T-helper 22 cell (primary cell): ENCODE measurements around the gene FAM174B.

ENCODE experiments used
- DNase-seq: peaks from one replicate; pipeline ENCODE4 v3.0.0-alpha.2; 2020; ENCODE audit warnings: low read depth

The FAM174B gene

GRCh38 chr15:92600856-92601255 is 54.7 kb downstream of the FAM174B start:
- DNase-seq, result no peak

DNA sequence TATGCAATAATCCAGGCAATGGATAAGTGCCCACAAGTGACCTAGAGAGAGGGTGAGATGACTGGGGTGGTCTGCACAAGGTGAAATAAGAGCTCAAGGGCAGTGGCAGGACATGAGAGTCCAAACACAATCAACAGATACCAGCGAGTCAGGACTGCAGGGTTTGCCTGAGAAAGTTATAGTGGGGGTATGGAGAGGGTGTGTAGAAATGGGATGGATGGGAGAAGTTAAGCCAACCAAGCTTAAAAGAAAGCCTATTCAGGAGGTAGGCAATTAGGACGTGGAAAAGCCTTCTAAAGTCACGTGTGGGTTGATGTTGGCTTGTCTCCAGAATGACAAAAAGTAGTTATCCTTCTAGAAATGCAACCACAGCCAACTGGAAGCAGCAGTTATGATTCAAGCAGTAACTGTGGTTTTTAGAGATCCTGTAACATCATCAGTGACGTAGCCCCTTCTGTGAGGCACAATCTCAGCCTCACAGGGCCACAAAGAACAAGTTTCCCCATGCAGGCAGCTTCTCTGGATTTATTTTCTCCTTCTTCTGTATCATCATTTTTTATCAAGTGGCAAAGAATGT is 56.1 kb downstream of the FAM174B start:
- DNase-seq, result no peak

DNA sequence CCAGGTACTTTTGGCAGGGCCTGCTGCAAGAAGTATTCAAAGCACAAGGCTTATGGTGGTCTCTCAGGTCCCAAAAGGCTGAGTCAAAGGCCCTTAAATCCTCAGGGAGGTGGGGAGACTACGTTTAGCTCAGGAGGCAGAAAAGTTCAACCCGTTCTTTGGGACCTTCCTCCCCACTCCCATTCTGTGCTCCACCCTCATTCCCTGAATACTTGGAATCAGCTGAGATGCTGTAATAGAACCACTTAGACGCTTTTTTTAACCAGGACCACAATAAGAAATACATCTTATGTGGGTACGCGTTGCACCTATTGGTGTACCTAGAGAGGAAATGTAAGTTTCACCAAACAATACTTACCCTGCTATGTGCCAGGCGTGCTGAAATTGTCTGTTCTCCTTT is 58.0 kb downstream of the FAM174B start:
- DNase-seq, result no peak

DNA sequence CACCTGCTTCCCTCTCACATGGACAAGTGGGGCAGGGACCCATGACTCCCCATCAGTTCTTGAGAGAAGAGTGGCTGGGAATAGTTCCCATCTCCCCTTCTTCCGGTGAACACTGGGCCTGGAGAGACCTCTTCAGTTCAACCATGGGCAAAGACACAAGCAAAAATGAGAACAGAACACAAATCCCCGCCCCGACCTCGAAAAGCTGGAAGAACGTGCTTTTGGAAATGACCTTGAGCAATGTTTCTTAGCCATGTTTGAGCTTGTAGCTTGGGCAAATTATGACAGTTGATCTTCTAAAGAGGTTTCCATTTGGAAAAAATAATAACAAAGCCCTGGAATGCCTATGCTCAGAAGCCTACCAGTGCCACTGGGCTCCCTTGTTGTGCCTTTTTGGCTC is 59.0 kb downstream of the FAM174B start:
- no peak for DNase-seq

DNA sequence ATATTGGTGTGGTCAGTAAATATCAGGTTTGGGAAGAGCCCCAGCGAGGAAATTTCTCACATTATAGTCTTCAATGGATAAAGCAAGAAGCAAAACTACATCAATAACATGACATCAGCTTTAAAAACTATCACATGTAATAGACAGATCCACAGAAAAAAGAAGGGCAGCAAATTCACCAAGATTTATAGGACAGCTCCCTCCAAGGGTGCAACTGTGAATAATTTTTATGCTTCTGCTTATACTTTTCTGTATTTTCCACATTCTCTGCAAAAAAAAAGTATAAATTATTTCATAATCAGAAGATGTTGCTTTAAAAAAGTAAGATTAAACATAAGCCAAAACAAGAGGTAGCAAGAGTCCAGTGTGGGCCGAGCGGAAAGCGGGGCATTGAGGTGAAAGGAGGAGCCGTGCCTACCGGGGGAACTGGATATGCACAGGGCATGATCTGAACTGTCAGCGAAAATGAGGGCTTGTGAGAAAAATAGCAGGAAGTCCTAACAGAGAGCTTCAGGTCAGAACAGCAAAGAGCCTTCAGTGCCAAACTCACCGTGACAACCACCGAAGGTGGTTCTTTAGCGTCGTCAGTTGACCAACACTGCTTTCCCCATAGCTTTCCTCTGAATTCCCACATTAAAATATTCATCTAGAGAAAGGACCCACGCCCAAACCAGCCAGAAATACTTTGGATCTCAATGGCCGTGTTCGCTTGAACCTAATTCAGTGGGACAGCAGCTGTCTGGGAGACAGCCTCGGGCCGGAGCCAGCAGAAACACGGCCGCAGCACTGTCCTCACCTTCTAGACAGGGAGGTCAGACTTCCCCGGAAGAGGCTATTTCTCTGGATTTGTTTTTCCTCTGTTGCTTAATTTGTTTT is 59.8 kb downstream of the FAM174B start:
- no peak for DNase-seq

- DNase-seq, result no peak
Measured at GRCh38 chr15:92591275-92591674, 64.3 kb downstream of the FAM174B start.

DNA sequence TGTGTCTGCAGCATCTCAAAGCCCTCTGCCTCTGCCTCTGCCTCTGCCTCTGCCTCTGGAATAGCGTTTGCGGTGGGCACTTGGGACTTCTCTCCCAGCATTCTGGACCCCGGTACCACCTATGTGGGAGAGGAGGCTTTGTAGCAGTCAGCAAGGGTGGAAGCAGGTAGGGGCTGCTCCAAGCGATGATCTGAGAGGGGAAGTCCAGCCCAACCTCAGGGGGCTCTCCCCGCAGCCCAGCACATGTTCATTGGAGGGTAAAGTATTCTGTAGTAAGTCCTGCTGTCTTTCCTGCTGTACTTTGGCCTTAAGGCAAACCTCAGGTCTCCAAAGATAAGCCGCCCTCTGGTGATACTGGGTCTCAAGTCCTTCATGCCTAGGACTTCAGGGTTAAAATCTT is 68.6 kb downstream of the FAM174B start:
- no peak for DNase-seq

- no peak for DNase-seq
Measured at GRCh38 chr15:92586383-92586942, 69.1 kb downstream of the FAM174B start.

- no peak for DNase-seq
Measured at GRCh38 chr15:92584105-92584504, 71.5 kb downstream of the FAM174B start.

DNA sequence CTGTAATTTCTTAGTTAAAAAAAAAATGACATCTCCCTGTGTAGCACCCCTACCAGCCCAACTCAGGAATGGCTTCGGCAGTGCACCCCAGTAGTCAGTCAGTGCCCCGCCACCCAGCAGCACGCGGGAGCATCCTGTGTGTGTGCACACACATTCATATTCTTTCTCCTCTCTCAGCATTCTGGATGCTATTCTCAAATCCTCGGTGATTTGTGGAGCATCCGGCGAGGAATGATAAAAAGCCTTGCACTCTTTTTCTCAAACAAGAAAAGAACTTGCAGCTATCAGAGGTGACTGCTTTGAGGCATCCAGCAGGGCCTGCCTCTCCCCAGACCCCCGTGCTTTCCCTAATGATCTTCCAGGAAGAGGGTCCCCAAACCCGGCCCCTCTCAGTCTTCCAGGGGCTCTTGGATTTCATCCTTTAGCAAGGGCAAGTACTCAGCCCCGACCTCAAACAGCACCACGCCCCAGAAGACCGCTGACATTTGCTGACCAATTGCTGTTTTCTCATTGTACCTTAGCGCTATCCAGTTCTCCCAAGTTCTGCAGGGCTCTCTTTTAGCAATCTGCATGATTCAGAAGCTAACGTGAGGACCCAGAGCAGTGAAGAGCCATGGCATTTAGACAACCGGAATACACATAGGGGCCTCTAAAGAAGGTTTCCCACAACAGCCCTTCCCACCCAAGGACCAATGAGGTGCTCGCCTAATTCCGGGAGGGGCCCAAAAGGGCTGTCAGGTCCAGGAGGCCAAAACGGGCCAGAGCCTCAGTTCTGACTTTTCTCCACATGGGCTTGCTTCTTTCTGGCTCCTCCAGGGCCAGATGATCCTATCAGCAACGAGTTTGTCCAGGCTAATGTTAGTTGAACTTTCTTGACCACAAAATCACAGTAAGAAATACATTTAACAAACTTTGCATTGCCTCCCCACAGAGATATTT is 72.2 kb downstream of the FAM174B start:
- DNase-seq, result no peak

- DNase-seq, result no peak
Measured at GRCh38 chr15:92582206-92582605, 73.4 kb downstream of the FAM174B start.

GRCh38 chr15:92580933-92581445 is 74.6 kb downstream of the FAM174B start:
- DNase-seq, result no peak

- no peak for DNase-seq
Measured at GRCh38 chr15:92580521-92580920, 75.1 kb downstream of the FAM174B start.

- no peak for DNase-seq
Measured at GRCh38 chr15:92579931-92580470, 75.6 kb downstream of the FAM174B start.

GRCh38 chr15:92579486-92579885 is 76.1 kb downstream of the FAM174B start:
- no peak for DNase-seq

DNA sequence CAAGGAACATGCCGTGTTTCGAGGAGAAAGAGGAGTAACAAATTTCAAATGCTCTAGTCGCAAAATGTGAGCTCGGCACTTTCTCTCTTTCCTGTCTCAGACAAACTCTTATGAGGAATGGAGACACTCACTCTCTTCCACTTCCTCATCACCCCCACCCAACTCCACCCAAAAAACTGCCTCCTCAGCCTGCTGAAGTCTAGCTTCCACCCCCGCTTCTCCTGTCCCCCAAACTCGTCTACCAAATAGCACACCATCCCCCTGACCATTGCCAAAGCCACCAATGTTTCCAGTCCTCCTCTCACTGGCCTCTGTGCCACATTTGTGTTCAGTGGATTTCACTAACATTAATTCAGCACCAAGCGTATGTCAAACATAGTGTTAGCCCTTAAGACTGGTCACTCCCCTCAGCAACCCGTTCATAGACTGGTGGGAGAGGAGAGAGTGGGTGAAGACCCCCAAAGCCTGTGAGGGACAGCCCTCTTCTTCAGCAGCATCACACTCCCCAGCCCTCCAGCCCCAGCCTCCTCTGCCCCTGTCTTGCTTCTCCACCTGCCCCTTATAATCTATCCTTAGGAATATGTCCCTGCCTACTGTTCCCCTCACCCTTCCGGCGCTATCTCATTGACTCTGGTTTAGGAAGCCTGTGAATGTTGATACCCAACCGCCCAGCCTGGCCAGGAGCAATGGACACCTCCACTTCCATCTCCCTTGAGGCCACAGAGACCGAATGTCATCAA is 77.3 kb downstream of the FAM174B start:
- DNase-seq, result no peak

- no peak for DNase-seq
Measured at GRCh38 chr15:92576597-92577200, 78.9 kb downstream of the FAM174B start.

DNA sequence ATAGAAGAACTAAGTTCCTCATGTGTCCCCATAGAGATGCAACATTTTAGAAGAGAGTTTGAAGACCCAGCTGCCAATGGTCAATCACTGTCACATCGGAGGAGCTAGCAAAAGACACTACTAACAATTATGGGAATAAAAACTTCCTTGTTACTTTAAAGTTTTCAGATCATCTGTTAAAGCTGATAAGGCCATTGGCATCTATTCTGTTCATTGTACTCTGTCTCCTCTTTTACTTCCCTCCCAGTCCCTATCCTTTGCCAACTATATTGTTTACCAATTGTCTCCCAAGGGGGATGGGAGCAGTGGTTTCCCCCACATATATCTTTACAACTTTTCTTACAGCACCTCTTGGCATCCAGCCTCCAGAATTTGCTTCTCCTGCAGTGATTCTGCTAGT is 81.0 kb downstream of the FAM174B start:
- no peak for DNase-seq

- DNase-seq, result no peak
Measured at GRCh38 chr15:92574161-92574560, 81.4 kb downstream of the FAM174B start.

DNA sequence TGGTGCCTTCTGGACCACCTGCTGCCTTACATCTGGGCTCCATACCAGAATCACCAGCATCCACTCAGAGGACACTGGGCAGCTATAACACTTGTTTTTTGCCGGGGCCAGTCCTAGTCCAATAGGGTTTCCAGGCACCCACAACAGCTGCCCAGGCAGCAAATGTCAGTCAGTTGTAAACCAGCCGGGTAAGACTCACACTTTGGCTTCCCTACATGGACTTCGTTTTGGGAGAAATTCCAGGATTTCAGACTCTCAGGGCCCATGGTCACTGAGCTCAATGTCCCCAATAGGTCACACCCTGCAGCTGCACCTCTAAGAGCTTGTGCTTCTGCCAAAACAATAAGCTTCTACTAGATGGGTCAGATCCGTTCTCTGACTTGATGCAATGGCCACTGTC is 83.8 kb downstream of the FAM174B start:
- DNase-seq, result no peak

- no peak for DNase-seq
Measured at GRCh38 chr15:92570391-92570790, 85.2 kb downstream of the FAM174B start.
